Measurements from ENCODE around the gene DUSP12.

GRCh38 chr1:161740921-161741320 lies 8.7 kb upstream of the DUSP12 start:
- TF ChIP-seq CTCF (IDR thresholded peaks at IDR 0.05; ENCODE audit: poor library complexity) = no peak
- TF ChIP-seq EZH2 (IDR thresholded peaks at IDR 0.05; ENCODE audit: borderline replicate concordance) = no peak
- no peak for TF ChIP-seq EZH2phosphoT487 (IDR thresholded peaks at IDR 0.05; ENCODE audit: low read depth, severe bottlenecking, unreplicated experiment)
